NOMO-1 (cell line): Measurements from ENCODE around the gene CSNK2A3.
"Not testable (repeated sequence)": the region's sequence is repeated elsewhere in the genome, so short reads cannot be mapped to it uniquely, and the experiment has no call there.

Source experiments
- DNase-seq, 2 experiments: peaks; one replicate each; lab custom pipeline; 2025; ENCODE audit not compliant: unreplicated experiment in 2 of 2; lab: John Stamatoyannopoulos, UW

The CSNK2A3 gene

GRCh38 chr11:11352878-11353277, at the start of gene CSNK2A3:
Gene CSNK2A3, minus strand, starts transcription at chr11:11353250. Its CDS starts 131 bp downstream, at chr11:11353119.
- not testable (repeated sequence) for DNase-seq

- no peak for DNase-seq
These were observed 49.0 kb upstream of the CSNK2A3 start for GRCh38 chr11:11401960-11402535.

- no peak for DNase-seq
These were observed 47.7 kb upstream of the CSNK2A3 start for GRCh38 chr11:11400635-11401232.

- no peak for DNase-seq
These were observed 47.1 kb upstream of the CSNK2A3 start for GRCh38 chr11:11400121-11400520.

- no peak for DNase-seq
These were observed 44.7 kb upstream of the CSNK2A3 start for GRCh38 chr11:11397781-11398180.

GRCh38 chr11:11397036-11397415, 44.0 kb upstream of the CSNK2A3 start:
- DNase-seq: no peak

GRCh38 chr11:11396301-11397035, 43.4 kb upstream of the CSNK2A3 start:
- no peak for DNase-seq

GRCh38 chr11:11395126-11395525, 42.1 kb upstream of the CSNK2A3 start:
- no peak for DNase-seq

- no peak for DNase-seq
These were observed 41.2 kb upstream of the CSNK2A3 start for GRCh38 chr11:11394241-11394640.

- no peak for DNase-seq
These were observed 38.9 kb upstream of the CSNK2A3 start for GRCh38 chr11:11391796-11392463.

GRCh38 chr11:11391169-11391568, 38.1 kb upstream of the CSNK2A3 start:
- no peak for DNase-seq

GRCh38 chr11:11390068-11390771, 37.2 kb upstream of the CSNK2A3 start:
- DNase-seq: no peak

GRCh38 chr11:11389238-11389637, 36.2 kb upstream of the CSNK2A3 start:
- no peak for DNase-seq

GRCh38 chr11:11387622-11388305, 34.7 kb upstream of the CSNK2A3 start:
- no peak for DNase-seq

- DNase-seq: no peak
These were observed 34.2 kb upstream of the CSNK2A3 start for GRCh38 chr11:11387207-11387606.

GRCh38 chr11:11384829-11385228, 31.8 kb upstream of the CSNK2A3 start:
- DNase-seq: no peak

GRCh38 chr11:11383995-11384394, 30.9 kb upstream of the CSNK2A3 start:
- no peak for DNase-seq

GRCh38 chr11:11382858-11383532, 29.9 kb upstream of the CSNK2A3 start:
- no peak for DNase-seq

- DNase-seq: no peak
These were observed 28.5 kb upstream of the CSNK2A3 start for GRCh38 chr11:11381471-11382105.
